Hindlimb muscle (tissue), 1 donor: ENCODE measurements around the gene NBPF1. TPM values are rescaled to one million over a fixed set of nuclear protein-coding genes. Genes with fewer than 3 reads are reported as not detected.
"Not testable (repeated sequence)": the region's sequence is repeated elsewhere in the genome, so short reads cannot be mapped to it uniquely, and the experiment has no call there.

ENCODE experiments used
- DNase-seq: peaks from one replicate; pipeline ENCODE4 v3.0.0-alpha.2; 2013
- polyA plus RNA-seq: library from polyadenylated mRNA; unstranded; fragments of 120-200 nt; gene quantifications from one replicate; pipeline ENCODE4 v1.2.1, GENCODE V29; 2013; ENCODE audit not compliant: insufficient read length

The NBPF1 gene
- polyA plus RNA-seq, 1 donor: 215 TPM

DNA sequence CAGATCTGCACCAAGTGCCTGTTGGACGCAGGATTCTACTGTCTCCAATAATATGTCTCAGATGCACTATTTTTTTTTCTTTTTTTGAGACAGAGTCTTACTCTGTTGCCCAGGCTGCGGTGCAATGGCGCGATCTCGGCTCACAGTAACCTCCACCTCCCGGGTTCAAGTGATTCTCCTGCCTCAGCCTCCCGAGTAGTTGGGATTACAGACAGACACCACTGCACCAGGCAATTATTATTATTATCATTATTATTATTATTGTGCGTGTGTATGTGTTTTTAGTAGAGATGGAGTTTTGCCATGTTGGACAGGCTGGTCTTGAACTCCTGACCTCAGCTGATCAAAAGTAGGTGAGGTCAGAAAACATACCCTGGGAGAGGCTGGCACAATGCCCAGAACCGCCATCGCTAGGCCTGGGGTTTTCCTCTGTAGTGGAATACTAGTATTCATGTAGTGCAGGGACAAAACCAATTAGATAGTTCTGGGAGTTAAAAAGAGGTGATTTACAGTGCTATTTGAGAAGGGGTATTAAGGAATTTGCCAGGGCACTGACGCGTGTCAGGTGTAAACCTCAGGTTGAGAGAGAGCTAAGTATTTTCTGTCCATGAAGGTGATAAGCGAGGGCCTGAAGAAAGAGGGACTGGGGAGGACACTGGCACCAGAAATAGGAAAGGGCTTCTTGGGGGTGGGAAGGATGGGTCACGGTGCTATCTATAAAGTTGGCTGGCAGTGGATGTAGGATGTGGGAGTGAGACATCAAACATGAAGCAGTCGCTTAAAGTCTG, 100.5 kb downstream of the NBPF1 start:
- not testable (repeated sequence) for DNase-seq

Other genes with a start within 250 kb of the NBPF1 start
- 88.0 TPM for gene SZRD1, start 246.3 kb downstream of the NBPF1 start, polyA plus RNA-seq
- gene SPATA21, start 176.1 kb downstream of the NBPF1 start, polyA plus RNA-seq: 0.30 TPM
- gene NECAP2, start 172.8 kb downstream of the NBPF1 start, polyA plus RNA-seq: 40.8 TPM
- not detected for gene RNU1-1, start 99.3 kb downstream of the NBPF1 start, polyA plus RNA-seq
- not detected for gene RNU1-3, start 53.4 kb upstream of the NBPF1 start, polyA plus RNA-seq
- gene RNU1-4, start 127.0 kb upstream of the NBPF1 start, polyA plus RNA-seq: not detected